Stomach (tissue), 9 donors: ENCODE data around the gene HSD11B1. TPM values are rescaled to one million over a fixed set of nuclear protein-coding genes. Genes with fewer than 3 reads are reported as not detected.
A peak's percentile ranks its signal among the peaks of the same experiment; 100 is the strongest.

ENCODE experiments used
- DNase-seq, 2 donors: peaks; one replicate each; pipeline versions ENCODE4 v3.0.0 to v3.0.0-alpha.2; 2013 to 2019
- H3K27ac ChIP-seq, 5 donors: fragments of 200-600 bp in 4 of 5; sonication (generic) in 4 of 5; one replicate each; pipeline ENCODE4 v1.5.1; 2013 to 2019; ENCODE audit warnings: mild to moderate bottlenecking in 1 of 5, moderate library complexity in 1 of 5
- H3K27me3 ChIP-seq, 3 donors: fragments of 200-600 bp; sonication (generic); one replicate each; pipeline ENCODE4 v1.5.1; 2017 to 2019; ENCODE audit warnings: mixed run types in 1 of 3
- H3K36me3 ChIP-seq, 4 donors: fragments of 200-600 bp; sonication (generic); 1 replicate in 3 of 4; 2 replicates in 1 of 4; pipeline ENCODE4 v1.5.1; 2016 to 2019
- H3K4me1 ChIP-seq, 4 donors: fragments of 200-600 bp; sonication (generic); one replicate each; pipeline ENCODE4 v1.5.1; 2016 to 2019
- H3K4me3 ChIP-seq, 4 donors: fragments of 200-600 bp; sonication (generic) in 3 of 4; one replicate each; pipeline ENCODE4 v1.5.1; 2016 to 2019; ENCODE audit warnings: mild to moderate bottlenecking in 1 of 4
- H3K9me3 ChIP-seq, 4 donors: fragments of 200-600 bp; sonication (generic); one replicate each; pipeline ENCODE4 v1.5.1; 2016 to 2019
- EP300 ChIP-seq: sonication (generic); formaldehyde crosslinking; IDR thresholded peaks from one replicate; pipeline ENCODE4 v1.6.1; 2017; ENCODE audit warnings: antibody characterized with exemption
- POLR2A ChIP-seq, 4 donors: fragments of 450-650 bp; IDR thresholded peaks; one replicate each; pipeline ENCODE4 v1.6.1; 2016; ENCODE audit warnings: antibody characterized with exemption in 4 of 4, control low read depth in 2 of 4, mild to moderate bottlenecking in 1 of 4, moderate library complexity in 1 of 4
- POLR2AphosphoS5 ChIP-seq, 3 donors: sonication (generic); formaldehyde crosslinking; IDR thresholded peaks; one replicate each; pipeline ENCODE4 v1.6.1; 2016; ENCODE audit warnings: antibody characterized with exemption in 3 of 3
- WGBS, 5 donors: extraction: QIAGEN DNeasy Blood & Tissue Kit in 3 of 5; methylation state at CpG; one replicate each; pipeline versions ENCODE4 v1.1.5 to v1.1.7; 2013 to 2018; 5-methylcytosine and 5-hydroxymethylcytosine counted together
- intact Hi-C: fragments of 100-400 bp; cut with DNase I; formaldehyde crosslinking; loops from one replicate; pipeline ENCODE4 v1.15.1; 2023; ENCODE audit warnings: low total_unique reads
- polyA plus RNA-seq, 3 donors: library from polyadenylated mRNA; stranded (reverse); fragments of 200-250 nt; gene quantifications; one replicate each; pipeline ENCODE4 v1.2.3, GENCODE V29; 2013
- total RNA-seq, 5 donors: library from RNA; depleted of rRNA; stranded (reverse); fragments of >200 nt; gene quantifications; one replicate each; pipeline versions ENCODE4 v1.1.0 to v1.2.3, GENCODE V29; 2014 to 2016
- TF ChIP-seq, protein P1 (sequence below), 7 experiments: fragments of 450-650 bp in 4 of 7; fragments of 200-600 bp in 3 of 7; sonication (generic) in 3 of 7; IDR thresholded peaks; one replicate each; pipeline ENCODE4 v1.5.1; 2016 to 2019; ENCODE audit warnings: antibody characterized with exemption in 7 of 7, control low read depth in 2 of 7, mild to moderate bottlenecking in 1 of 7
- donor health status: healthy with polysubstance abuse.
- donor health status: Bipolar disorder and iron deficiency.
- donor health status: healthy.

Gene HSD11B1
- total and polyA plus RNA-seq, 8 donors, result 1.5 to 14.0 (median 2.6) TPM; not detected in 2

DNA sequence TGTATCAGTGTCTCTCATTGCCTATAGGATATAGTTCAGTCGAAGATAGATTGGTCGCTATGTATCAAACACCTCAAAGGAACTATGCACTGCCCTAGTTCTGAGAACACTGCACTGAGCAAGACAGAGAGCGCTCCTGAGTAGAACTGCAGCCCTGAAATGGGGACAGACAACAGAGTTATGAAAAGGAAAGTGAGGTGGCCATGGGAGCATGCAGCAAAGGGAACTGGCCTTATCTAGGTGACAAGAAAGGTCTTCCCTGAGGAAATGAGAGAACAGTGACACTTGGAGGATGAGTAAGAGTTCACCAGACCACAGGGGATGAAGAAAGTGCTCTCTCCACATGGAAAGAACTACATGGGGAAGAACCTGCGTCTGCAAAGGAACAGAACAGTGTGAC is 36.9 kb upstream of the HSD11B1 start:
- intact Hi-C loops, result no loop called here
- no peaks in the 10 kb centered on the region for H3K36me3 ChIP-seq
- H3K27ac ChIP-seq, result no peak overlapping the region
- no peaks in the 10 kb centered on the region for H3K9me3 ChIP-seq
- DNase-seq, result no peak
- H3K4me1 ChIP-seq, result peaks cover 0 to 6% (median 6%) of the 10 kb centered on the region in 4 donors
- WGBS, 5 donors, result 89 to 92% (median 92%) methylated on average over 4 of the region's 4 CpGs
- no peak for TF ChIP-seq POLR2A (IDR thresholded peaks at IDR 0.05)
- TF ChIP-seq, protein P1, sequence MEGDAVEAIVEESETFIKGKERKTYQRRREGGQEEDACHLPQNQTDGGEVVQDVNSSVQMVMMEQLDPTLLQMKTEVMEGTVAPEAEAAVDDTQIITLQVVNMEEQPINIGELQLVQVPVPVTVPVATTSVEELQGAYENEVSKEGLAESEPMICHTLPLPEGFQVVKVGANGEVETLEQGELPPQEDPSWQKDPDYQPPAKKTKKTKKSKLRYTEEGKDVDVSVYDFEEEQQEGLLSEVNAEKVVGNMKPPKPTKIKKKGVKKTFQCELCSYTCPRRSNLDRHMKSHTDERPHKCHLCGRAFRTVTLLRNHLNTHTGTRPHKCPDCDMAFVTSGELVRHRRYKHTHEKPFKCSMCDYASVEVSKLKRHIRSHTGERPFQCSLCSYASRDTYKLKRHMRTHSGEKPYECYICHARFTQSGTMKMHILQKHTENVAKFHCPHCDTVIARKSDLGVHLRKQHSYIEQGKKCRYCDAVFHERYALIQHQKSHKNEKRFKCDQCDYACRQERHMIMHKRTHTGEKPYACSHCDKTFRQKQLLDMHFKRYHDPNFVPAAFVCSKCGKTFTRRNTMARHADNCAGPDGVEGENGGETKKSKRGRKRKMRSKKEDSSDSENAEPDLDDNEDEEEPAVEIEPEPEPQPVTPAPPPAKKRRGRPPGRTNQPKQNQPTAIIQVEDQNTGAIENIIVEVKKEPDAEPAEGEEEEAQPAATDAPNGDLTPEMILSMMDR (IDR thresholded peaks at IDR 0.05), result no peak
- no peak for TF ChIP-seq POLR2AphosphoS5 (IDR thresholded peaks at IDR 0.05)
- no peak for TF ChIP-seq EP300
- H3K27me3 ChIP-seq, result no peaks in the 10 kb centered on the region
- H3K4me3 ChIP-seq, result no peak overlapping the region

DNA sequence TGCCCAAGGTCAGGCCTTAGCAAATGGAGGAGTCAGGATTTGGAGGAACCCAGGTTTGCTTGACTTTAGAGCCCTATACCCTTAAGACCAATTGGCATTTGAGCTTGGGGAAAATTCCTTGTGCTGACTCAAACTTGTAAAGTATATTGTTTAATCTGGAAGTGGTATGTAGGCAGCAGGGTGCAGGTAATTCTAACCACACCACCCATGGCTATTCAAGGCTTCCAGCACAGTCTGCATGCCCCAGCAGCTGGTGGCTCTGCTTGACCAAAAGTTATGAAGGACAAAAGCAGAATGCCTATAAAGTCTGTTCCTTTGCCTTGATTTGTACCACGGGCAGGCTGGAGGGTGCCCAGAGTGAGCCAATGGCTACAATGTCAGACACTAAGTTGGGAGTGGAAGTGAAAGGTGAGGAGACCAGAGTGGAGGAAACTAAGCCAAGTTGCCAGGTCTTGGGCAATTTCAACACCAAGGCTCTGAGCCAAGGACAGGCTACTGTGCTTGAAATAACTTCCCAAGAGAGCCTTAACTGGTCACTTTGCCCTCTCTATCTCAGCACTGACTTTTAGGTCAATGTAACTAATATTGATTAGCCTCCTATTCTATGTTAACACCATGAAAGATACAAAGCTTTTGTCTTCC is 34.1 kb upstream of the HSD11B1 start:
- 77 to 90% (median 88%) methylated on average over 1 of the region's 1 CpG for whole genome bisulfite sequencing, 5 donors

DNA sequence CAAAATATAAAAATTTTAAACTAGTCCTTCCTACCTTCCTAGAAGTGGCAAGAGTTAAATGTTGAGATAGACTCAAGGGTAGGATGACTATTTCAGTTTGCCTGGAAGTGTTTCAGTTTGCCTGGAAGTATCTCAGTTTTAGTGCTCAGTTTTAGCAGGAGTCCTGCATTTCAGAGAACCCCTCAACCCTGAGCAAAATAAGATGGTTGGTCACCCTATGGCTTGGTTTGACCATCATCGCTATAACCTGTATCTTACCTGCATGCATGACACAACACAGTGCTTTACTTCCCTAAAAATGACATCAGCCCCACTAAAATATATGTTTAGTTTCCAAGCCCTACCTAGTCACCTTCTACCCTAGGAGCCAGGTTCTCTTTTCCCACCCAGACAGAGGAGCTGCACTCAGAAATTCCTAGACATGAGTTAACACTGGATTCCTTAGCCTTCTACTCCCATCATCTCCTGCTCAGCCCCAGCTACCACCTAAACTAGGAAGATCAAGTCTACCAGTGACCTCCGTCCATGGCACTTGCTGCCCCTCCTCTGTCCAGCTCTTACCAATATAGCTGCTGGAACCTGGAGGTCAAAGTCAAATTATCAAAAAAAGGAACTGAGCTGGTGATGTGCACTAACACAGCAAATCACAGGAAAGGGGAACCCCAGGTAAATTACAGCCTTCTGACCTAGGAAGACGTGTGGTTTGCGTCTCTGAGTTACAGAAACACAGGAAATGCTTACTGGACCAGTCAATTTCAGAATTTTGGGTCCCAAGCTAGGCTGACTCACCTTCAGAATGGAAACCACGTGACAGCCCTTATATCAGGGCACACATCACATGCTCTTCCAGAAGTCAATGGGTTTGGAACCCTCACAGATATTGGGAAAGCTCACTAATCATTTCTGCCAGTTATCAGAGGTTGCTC is 31.7 kb upstream of the HSD11B1 start:
- Histone ChIP-seq H3K27me3 (peaks cover 0 to 7% (median 0%) of the 10 kb centered on the region in 3 donors), H3K9me3 (no peaks in the 10 kb centered on the region), H3K27ac (peak overlapping the region; percentile 61 to 84 (median 76)), H3K4me1 (peaks cover 22 to 41% (median 33%) of the 10 kb centered on the region in 4 donors), H3K4me3 (no peak overlapping the region), H3K36me3 (no peaks in the 10 kb centered on the region)
- intact Hi-C loops, result no loop called here
- DNase-seq, result no peak
- 39 to 55% (median 46%) methylated on average over 5 of the region's 5 CpGs for WGBS, 5 donors
- peak in 1 of 3 donors; percentile 22 for TF ChIP-seq POLR2AphosphoS5 (IDR thresholded peaks at IDR 0.05)
- TF ChIP-seq, protein P1 (IDR thresholded peaks at IDR 0.05), result no peak

More for the DNA sequence above, 34.1 kb upstream of the HSD11B1 start:
- intact Hi-C loops, result no loop called here
- no peak for DNase-seq
- Histone ChIP-seq H3K4me3 (no peak overlapping the region), H3K36me3 (no peaks in the 10 kb centered on the region), H3K27me3 (peaks cover 0 to 7% (median 0%) of the 10 kb centered on the region in 3 donors), H3K9me3 (no peaks in the 10 kb centered on the region), H3K4me1 (peaks cover 14 to 27% (median 24%) of the 10 kb centered on the region in 4 donors), H3K27ac (no peak overlapping the region)
- TF ChIP-seq POLR2A (IDR thresholded peaks at IDR 0.05) (no peak), POLR2AphosphoS5 (IDR thresholded peaks at IDR 0.05) (no peak), EP300 (no peak)
- TF ChIP-seq, protein P1 (IDR thresholded peaks at IDR 0.05), result no peak

DNA sequence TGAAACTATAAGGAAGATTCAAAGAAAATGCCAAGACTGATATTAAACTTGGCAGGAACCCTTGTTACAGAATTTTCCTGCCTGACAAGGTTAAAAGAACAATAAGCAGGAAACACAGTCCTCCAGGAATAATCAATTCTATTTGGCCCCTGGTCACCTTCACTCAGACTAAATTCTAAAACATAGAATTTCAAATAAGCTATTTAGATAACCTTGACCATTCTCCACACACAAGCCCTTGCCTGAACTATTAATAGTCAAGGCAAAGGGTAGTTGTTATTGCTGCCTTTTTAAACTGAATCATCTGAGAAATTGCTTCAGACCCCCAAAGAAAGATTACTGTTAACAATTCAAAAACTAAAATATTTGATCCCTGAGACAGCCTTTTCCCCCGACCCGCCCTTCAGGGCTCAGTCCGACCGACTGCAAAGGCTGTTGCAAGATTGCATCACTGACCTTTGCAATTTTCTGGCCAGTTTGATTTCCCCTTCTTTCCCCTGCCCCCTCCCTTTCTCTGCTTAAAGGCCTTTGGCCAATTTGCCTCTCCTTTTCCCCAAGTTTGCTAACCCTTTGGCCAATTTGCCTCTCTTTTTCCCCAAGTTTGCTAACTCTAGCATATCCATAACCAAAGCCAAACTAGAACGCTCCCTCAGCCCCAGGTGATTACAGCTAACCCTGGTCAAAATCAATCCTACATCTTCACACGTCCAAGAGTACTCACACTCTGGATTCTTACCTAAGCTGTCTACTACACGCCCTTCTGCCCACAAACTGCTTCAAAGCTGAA is 30.8 kb upstream of the HSD11B1 start:
- Histone ChIP-seq H3K9me3 (no peaks in the 10 kb centered on the region), H3K36me3 (no peaks in the 10 kb centered on the region), H3K4me3 (no peak overlapping the region), H3K4me1 (peaks cover 22 to 41% (median 33%) of the 10 kb centered on the region in 4 donors), H3K27me3 (peaks cover 0 to 7% (median 0%) of the 10 kb centered on the region in 3 donors), H3K27ac (peak overlapping the region; percentile 37 to 84 (median 76))
- intact Hi-C loops, result no loop called here
- WGBS, 5 donors, result 25 to 49% (median 45%) methylated on average over 7 of the region's 7 CpGs
- TF ChIP-seq POLR2AphosphoS5 (IDR thresholded peaks at IDR 0.05), result peak in 1 of 3 donors; percentile 2
- TF ChIP-seq EP300, result no peak
- DNase-seq, result no peak
